ENCODE results near the gene YIPF5.

GRCh38 chr5:144202072-144202471 lies 31.6 kb upstream of the YIPF5 start:
- TF ChIP-seq POLR2AphosphoS5 (IDR thresholded peaks at IDR 0.05) = no peak
- no peak for TF ChIP-seq CTCF (IDR thresholded peaks at IDR 0.05)
